Activated T-helper 2 cell treated with anti-CD3 and anti-CD28 coated beads, Interferon-gamma antibody, Interleukin-2, Interleukin-4, amounts not matched to agents 10 μg/mL and 5 μg/mL and 100 μg/mL, durations not matched to agents 14 hours and 24 hours and 36 hours (primary cell): Measurements from ENCODE around the gene PDE6A. TPM values are rescaled to one million over a fixed set of nuclear protein-coding genes. Genes with fewer than 3 reads are reported as not detected.

ENCODE experiments used
- DNase-seq: peaks from one replicate; pipeline ENCODE4 v3.0.0; 2021; ENCODE audit warnings: low spot score
- H3K27ac Mint-ChIP-seq: one replicate; pipeline ENCODE4 v1.8.0; 2021; ENCODE audit warnings: mixed read lengths
- H3K27me3 Mint-ChIP-seq: one replicate; pipeline ENCODE4 v1.8.0; 2021; ENCODE audit warnings: low read depth, mixed read lengths
- H3K36me3 Mint-ChIP-seq: one replicate; pipeline ENCODE4 v1.8.0; 2021; ENCODE audit warnings: low read depth, mixed read lengths
- H3K4me1 Mint-ChIP-seq: one replicate; pipeline ENCODE4 v1.8.0; 2021; ENCODE audit warnings: low read depth, mixed read lengths
- H3K4me3 Mint-ChIP-seq: one replicate; pipeline ENCODE4 v1.8.0; 2021; ENCODE audit warnings: low read depth, mild to moderate bottlenecking, moderate library complexity, mixed read lengths
- H3K9me3 Mint-ChIP-seq: one replicate; pipeline ENCODE4 v1.8.0; 2021; ENCODE audit warnings: mixed read lengths
- intact Hi-C: fragments of 100-400 bp; cut with micrococcal nuclease; formaldehyde crosslinking; loops from one replicate; pipeline ENCODE4 v1.15.1; 2023
- total RNA-seq: library from RNA; stranded (reverse); gene quantifications from 2 replicates; pipeline ENCODE4 v1.2.3, GENCODE V29; 2022

PDE6A gene
- not detected in 2 replicates for total RNA-seq

- no peaks in the 10 kb centered on the region for H3K9me3 Mint-ChIP-seq
- intact Hi-C loops, result no loop called here
- H3K36me3 Mint-ChIP-seq, result no peaks in the 10 kb centered on the region
- H3K4me1 Mint-ChIP-seq, result peaks cover 6% of the 10 kb centered on the region
- H3K27ac Mint-ChIP-seq, result no peak within 1 kb of the TSS
- no peak within 1 kb of the TSS for H3K4me3 Mint-ChIP-seq
- peaks cover 12% of the 10 kb centered on the region for H3K27me3 Mint-ChIP-seq
- DNase-seq, result no peak
Measured at GRCh38 chr5:149944666-149945065, at the start of gene PDE6A. Gene PDE6A (minus strand): TSS chr5:149944793. CDS start chr5:149944673, 120 bp downstream.

- Mint-ChIP-seq H3K27ac (no peak overlapping the region), H3K36me3 (no peaks in the 10 kb centered on the region), H3K9me3 (no peaks in the 10 kb centered on the region), H3K4me1 (peaks cover 4% of the 10 kb centered on the region), H3K4me3 (no peak overlapping the region), H3K27me3 (no peaks in the 10 kb centered on the region)
- DNase-seq, result no peak
- intact Hi-C loops, result no loop called here
Measured at GRCh38 chr5:149993471-149993870, 48.9 kb upstream of the PDE6A start.

- Mint-ChIP-seq H3K9me3 (no peaks in the 10 kb centered on the region), H3K27me3 (no peaks in the 10 kb centered on the region), H3K4me3 (no peak overlapping the region), H3K27ac (no peak overlapping the region), H3K36me3 (no peaks in the 10 kb centered on the region), H3K4me1 (peaks cover 4% of the 10 kb centered on the region)
- intact Hi-C loops, result loop anchor here (1.0 kb wide), 3 partner anchors 9 to 354 kb away; no protein-coding TSS in a partner anchor
- peak; percentile 46 for DNase-seq
Measured at GRCh38 chr5:149990518-149991376, 46.2 kb upstream of the PDE6A start.

GRCh38 chr5:149988126-149988525 is 43.5 kb upstream of the PDE6A start:
- DNase-seq, result no peak

GRCh38 chr5:149982505-149982904 is 37.9 kb upstream of the PDE6A start:
- H3K9me3 Mint-ChIP-seq, result no peaks in the 10 kb centered on the region
- H3K36me3 Mint-ChIP-seq, result peaks cover 9% of the 10 kb centered on the region
- DNase-seq, result no peak
- H3K4me1 Mint-ChIP-seq, result no peaks in the 10 kb centered on the region
- intact Hi-C loops, result no loop called here
- no peak overlapping the region for H3K27ac Mint-ChIP-seq
- no peaks in the 10 kb centered on the region for H3K27me3 Mint-ChIP-seq
- no peak overlapping the region for H3K4me3 Mint-ChIP-seq

More at GRCh38 chr5:149988126-149988525, 43.5 kb upstream of the PDE6A start:
- Mint-ChIP-seq H3K36me3 (no peaks in the 10 kb centered on the region), H3K27me3 (no peaks in the 10 kb centered on the region), H3K4me1 (peaks cover 2% of the 10 kb centered on the region), H3K4me3 (no peak overlapping the region), H3K27ac (no peak overlapping the region), H3K9me3 (no peaks in the 10 kb centered on the region)
- intact Hi-C loops, result loop anchor here (5.0 kb wide), 1 partner anchor 341 kb away; no protein-coding TSS in a partner anchor

- no peaks in the 10 kb centered on the region for H3K9me3 Mint-ChIP-seq
- no peaks in the 10 kb centered on the region for H3K27me3 Mint-ChIP-seq
- H3K4me1 Mint-ChIP-seq, result no peaks in the 10 kb centered on the region
- DNase-seq, result no peak
- no peak overlapping the region for H3K27ac Mint-ChIP-seq
- no peak overlapping the region for H3K4me3 Mint-ChIP-seq
- peaks cover 10% of the 10 kb centered on the region for H3K36me3 Mint-ChIP-seq
- intact Hi-C loops, result no loop called here
Measured at GRCh38 chr5:149981206-149981605, 36.6 kb upstream of the PDE6A start.

GRCh38 chr5:149979896-149980295 is 35.3 kb upstream of the PDE6A start:
- DNase-seq, result no peak
- H3K27ac Mint-ChIP-seq, result no peak overlapping the region
- intact Hi-C loops, result no loop called here
- no peaks in the 10 kb centered on the region for H3K9me3 Mint-ChIP-seq
- H3K4me3 Mint-ChIP-seq, result no peak overlapping the region
- peaks cover 4% of the 10 kb centered on the region for H3K4me1 Mint-ChIP-seq
- no peaks in the 10 kb centered on the region for H3K27me3 Mint-ChIP-seq
- H3K36me3 Mint-ChIP-seq, result peaks cover 12% of the 10 kb centered on the region

- H3K36me3 Mint-ChIP-seq, result peaks cover 6% of the 10 kb centered on the region
- H3K4me3 Mint-ChIP-seq, result no peak overlapping the region
Measured at GRCh38 chr5:149975409-149975808, 30.8 kb upstream of the PDE6A start.

GRCh38 chr5:149969181-149969930 is 24.8 kb upstream of the PDE6A start:
- no peaks in the 10 kb centered on the region for H3K27me3 Mint-ChIP-seq
- H3K4me3 Mint-ChIP-seq, result no peak overlapping the region

More at GRCh38 chr5:149975409-149975808, 30.8 kb upstream of the PDE6A start:
- Mint-ChIP-seq H3K9me3 (no peaks in the 10 kb centered on the region), H3K27ac (no peak overlapping the region), H3K27me3 (no peaks in the 10 kb centered on the region), H3K4me1 (peaks cover 4% of the 10 kb centered on the region)
- intact Hi-C loops, result no loop called here
- DNase-seq, result no peak

GRCh38 chr5:149966946-149967345 is 22.4 kb upstream of the PDE6A start:
- peaks cover 3% of the 10 kb centered on the region for H3K36me3 Mint-ChIP-seq
- DNase-seq, result no peak
- intact Hi-C loops, result no loop called here

More at GRCh38 chr5:149969181-149969930, 24.8 kb upstream of the PDE6A start:
- DNase-seq, result no peak
- Mint-ChIP-seq H3K36me3 (no peaks in the 10 kb centered on the region), H3K4me1 (peaks cover 1% of the 10 kb centered on the region), H3K9me3 (no peaks in the 10 kb centered on the region), H3K27ac (no peak overlapping the region)
- intact Hi-C loops, result no loop called here

GRCh38 chr5:149963729-149964128 is 19.1 kb upstream of the PDE6A start:
- Mint-ChIP-seq H3K27me3 (no peaks in the 10 kb centered on the region), H3K27ac (no peak overlapping the region), H3K9me3 (no peaks in the 10 kb centered on the region), H3K4me3 (no peak overlapping the region), H3K36me3 (peaks cover 3% of the 10 kb centered on the region), H3K4me1 (peaks cover 34% of the 10 kb centered on the region)
- intact Hi-C loops, result loop anchor here (5.0 kb wide), 2 partner anchors 111 to 616 kb away; partner anchors contain the start of gene GRPEL2
- no peak for DNase-seq

More at GRCh38 chr5:149966946-149967345, 22.4 kb upstream of the PDE6A start:
- peaks cover 10% of the 10 kb centered on the region for H3K4me1 Mint-ChIP-seq
- no peaks in the 10 kb centered on the region for H3K9me3 Mint-ChIP-seq
- H3K27ac Mint-ChIP-seq, result no peak overlapping the region
- H3K4me3 Mint-ChIP-seq, result no peak overlapping the region
- H3K27me3 Mint-ChIP-seq, result no peaks in the 10 kb centered on the region

GRCh38 chr5:149962601-149963300 is 18.2 kb upstream of the PDE6A start:
- peaks cover 3% of the 10 kb centered on the region for H3K36me3 Mint-ChIP-seq
- no peak overlapping the region for H3K4me3 Mint-ChIP-seq
- H3K27ac Mint-ChIP-seq, result no peak overlapping the region
- H3K27me3 Mint-ChIP-seq, result no peaks in the 10 kb centered on the region
- intact Hi-C loops, result loop anchor here (5.0 kb wide), 2 partner anchors 110 to 615 kb away; partner anchors contain the start of gene GRPEL2
- peaks cover 34% of the 10 kb centered on the region for H3K4me1 Mint-ChIP-seq
- no peaks in the 10 kb centered on the region for H3K9me3 Mint-ChIP-seq
- no peak for DNase-seq
